ENCODE results near the gene CCDC71L. TPM values are rescaled to one million over a fixed set of nuclear protein-coding genes. Genes with fewer than 3 reads are reported as not detected.

Gene CCDC71L
- total and polyA plus RNA-seq, 2 experiments from 2014 or later: 14.8 to 24.3 TPM

DNA sequence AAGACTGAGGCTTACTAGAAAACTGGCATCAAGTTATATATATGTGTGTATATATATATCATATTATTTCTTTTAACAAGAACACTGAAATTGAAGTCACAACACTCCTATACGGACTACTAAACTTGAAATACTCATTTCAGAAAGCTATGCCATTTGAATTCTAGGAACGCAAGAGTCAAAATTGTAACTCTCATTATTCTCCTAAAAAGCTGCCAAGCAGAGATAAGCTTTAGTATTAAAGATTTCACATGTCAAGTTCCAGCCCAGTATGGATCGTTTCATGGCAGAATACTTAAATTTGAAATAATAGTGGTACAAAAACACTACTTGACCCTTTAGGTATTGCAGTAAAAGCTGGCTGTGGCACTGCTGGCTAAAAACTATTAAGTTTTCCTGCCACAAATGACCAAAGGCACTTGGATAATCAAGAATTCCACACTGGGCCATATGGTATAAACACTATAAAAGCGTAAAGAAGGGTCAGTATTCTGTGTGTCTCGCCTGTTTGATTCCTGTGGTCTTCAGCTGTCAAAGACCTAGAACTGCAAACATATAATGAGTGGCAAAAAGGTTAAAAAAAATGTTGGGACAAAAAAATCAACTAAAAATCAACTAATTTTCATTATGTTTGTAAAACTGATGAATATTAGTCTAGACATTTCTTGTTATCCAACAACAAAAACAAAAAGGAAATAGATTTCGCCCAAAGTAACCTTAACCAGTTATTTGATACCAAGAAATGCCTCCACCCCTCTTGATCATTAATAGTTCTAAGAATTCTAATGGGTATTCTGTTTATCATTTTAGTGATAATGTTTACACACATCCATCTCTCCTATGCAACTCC, 2.4 kb downstream of the CCDC71L start:
- H3K36me3 ChIP-seq (replicated peaks; ENCODE audit: insufficient read depth, low read depth): no peaks in the 10 kb centered on the region
- H2AFZ ChIP-seq: no peak overlapping the region
- H3K4me1 ChIP-seq (ENCODE audit: insufficient read depth): peaks cover 23% of the 10 kb centered on the region
- H3K4me2 ChIP-seq: peak overlapping the region; percentile 82
- TF ChIP-seq EZH2phosphoT487 (IDR thresholded peaks at IDR 0.05; ENCODE audit: low read depth, severe bottlenecking, unreplicated experiment) (no peak), CTCF (IDR thresholded peaks at IDR 0.05; ENCODE audit: poor library complexity) (no peak), EZH2 (IDR thresholded peaks at IDR 0.05; ENCODE audit: borderline replicate concordance) (no peak)
- H3K4me3 ChIP-seq: peak overlapping the region; percentile 74
- DNase-seq (ENCODE audit: low spot score): no peak
- WGBS (ENCODE audit: low lambda C conversion rate, missing lambda C conversion rate): 82% methylated on average over 6 of the region's 6 CpGs
- no peak overlapping the region for H3K27ac ChIP-seq
- H3K9me2 ChIP-seq (replicated peaks; ENCODE audit: insufficient read depth): no peaks in the 10 kb centered on the region
- no peaks in the 10 kb centered on the region for H3K27me3 ChIP-seq
- peaks cover 17% of the 10 kb centered on the region for H3K79me2 ChIP-seq
- H4K20me1 ChIP-seq (ENCODE audit: insufficient read depth, poor library complexity, severe bottlenecking): no peaks in the 10 kb centered on the region
- H3K9me3 ChIP-seq (ENCODE audit: low read depth): no peaks in the 10 kb centered on the region

DNA sequence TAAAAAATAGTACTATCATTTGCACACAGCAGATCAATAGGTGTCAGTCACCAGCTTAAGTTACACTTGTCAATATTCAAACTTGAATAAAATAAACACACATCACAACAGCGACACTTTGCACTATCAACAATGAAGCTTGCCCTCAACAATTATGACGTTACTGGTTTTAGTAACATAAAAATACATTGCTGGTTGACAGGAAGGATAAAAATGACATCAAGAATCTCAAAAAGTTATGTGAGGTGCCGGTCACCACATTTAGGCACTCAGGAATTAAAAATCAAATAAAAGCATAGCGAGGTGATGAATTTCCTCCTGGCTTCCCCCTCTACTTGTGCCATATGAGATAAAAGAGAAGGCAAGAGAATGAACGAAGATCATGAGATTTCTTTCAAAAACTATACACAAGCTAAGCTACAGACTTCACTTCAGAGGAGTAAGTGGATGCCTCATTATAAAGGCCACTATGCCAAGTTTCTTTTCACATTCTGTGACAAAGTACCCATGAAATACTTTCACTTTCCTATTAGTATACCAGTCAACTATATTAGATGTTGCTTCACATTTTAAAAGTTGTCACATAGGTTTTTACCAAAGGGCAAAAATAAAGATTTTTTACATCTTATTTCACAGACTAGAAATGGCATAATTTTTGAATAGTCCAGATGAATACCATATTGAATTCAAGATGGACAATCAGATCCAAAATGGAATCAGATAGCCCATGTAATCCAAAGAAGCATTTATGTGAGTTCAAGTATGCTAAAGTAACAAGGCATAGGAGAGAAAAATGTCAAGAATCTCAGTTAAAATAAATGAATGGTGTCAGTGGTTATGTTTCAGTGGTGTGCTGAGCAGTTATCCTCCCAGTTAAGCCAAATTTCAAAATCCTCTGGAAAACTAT, 3.6 kb downstream of the CCDC71L start:
- 93% methylated on average over 5 of the region's 5 CpGs for WGBS (ENCODE audit: low lambda C conversion rate, missing lambda C conversion rate)
- peak overlapping the region; percentile 82 for H3K4me2 ChIP-seq
- DNase-seq (ENCODE audit: low spot score): no peak

More for the DNA sequence above, 3.6 kb downstream of the CCDC71L start:
- Histone ChIP-seq H2AFZ (no peak overlapping the region), H3K9me3 (ENCODE audit: low read depth) (no peaks in the 10 kb centered on the region), H4K20me1 (ENCODE audit: insufficient read depth, poor library complexity, severe bottlenecking) (no peaks in the 10 kb centered on the region), H3K4me1 (ENCODE audit: insufficient read depth) (peaks cover 23% of the 10 kb centered on the region), H3K9me2 (replicated peaks; ENCODE audit: insufficient read depth) (no peaks in the 10 kb centered on the region), H3K36me3 (replicated peaks; ENCODE audit: insufficient read depth, low read depth) (no peaks in the 10 kb centered on the region), H3K4me3 (no peak overlapping the region), H3K27me3 (no peaks in the 10 kb centered on the region), H3K79me2 (peaks cover 17% of the 10 kb centered on the region), H3K27ac (no peak overlapping the region)
- TF ChIP-seq CTCF (IDR thresholded peaks at IDR 0.05; ENCODE audit: poor library complexity) (no peak), EZH2 (IDR thresholded peaks at IDR 0.05; ENCODE audit: borderline replicate concordance) (no peak), EZH2phosphoT487 (IDR thresholded peaks at IDR 0.05; ENCODE audit: low read depth, severe bottlenecking, unreplicated experiment) (no peak)

Data from hepatocyte (in vitro differentiated cells).